GM19468 (cell line): Measurements from ENCODE around the gene CELA2A.

Experiments
- ATAC-seq: cut with Tn5 transposase; IDR thresholded peaks from one replicate; pipeline ENCODE4 v1.9.1; 2021; ENCODE audit warnings: mild to moderate bottlenecking, moderate library complexity, moderate number of reproducible peaks; ENCODE audit not compliant: unreplicated experiment; ENCODE audit errors: extremely low read depth

Gene CELA2A

DNA sequence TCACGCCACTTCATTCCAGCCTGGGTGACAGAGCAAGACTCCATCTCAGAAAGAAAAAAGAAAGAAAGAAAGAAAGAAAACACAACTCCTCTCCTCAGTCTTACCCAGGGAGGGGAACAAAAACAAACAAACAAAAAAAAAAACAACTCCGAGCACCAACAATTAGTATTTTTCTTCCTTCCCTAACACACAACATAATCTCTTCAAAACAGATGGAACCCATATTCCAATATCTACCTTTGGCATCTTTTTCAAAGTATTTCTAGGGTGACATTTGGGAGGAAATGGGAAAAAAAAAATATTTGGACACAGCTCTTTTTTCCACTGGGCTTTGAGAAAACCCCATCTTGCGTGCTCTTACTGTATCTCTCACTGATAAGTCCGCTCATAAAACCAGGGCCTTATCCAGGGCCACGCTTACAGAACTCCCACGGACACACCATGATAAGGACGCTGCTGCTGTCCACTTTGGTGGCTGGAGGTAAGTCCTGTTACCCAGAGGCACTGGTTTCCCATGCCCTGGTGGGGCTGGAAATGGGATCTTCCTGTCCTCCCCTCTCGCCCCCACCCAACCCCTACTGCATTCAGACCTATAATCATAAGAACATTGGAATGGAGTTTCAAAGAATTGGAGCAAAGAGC lies at the start of gene CELA2A:
TSS of gene CELA2A (plus strand) at position 420 of the 642 bp plus-strand sequence. CDS start at position 442, 22 bp downstream.
- no peak for ATAC-seq

DNA sequence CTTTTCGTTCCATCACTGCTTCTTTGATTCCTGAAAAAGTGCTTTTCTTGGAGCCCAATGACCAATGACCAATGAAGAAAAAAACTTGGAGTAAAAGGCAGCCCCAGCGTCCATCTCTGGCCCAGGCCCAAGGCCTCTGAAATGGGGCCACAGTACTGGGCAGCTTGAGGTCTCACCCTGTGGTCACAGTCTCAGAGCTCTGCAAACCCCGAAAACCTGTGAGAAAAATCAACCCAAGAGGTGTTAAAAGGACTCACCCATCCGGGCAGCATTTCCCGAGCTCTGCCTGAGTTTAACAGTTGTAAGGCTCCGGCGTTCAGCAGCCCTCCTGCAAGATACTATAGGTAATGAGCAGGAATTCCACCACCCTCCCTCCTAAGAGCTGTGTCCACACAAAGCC lies 49.0 kb upstream of the CELA2A start:
- ATAC-seq, result no peak

DNA sequence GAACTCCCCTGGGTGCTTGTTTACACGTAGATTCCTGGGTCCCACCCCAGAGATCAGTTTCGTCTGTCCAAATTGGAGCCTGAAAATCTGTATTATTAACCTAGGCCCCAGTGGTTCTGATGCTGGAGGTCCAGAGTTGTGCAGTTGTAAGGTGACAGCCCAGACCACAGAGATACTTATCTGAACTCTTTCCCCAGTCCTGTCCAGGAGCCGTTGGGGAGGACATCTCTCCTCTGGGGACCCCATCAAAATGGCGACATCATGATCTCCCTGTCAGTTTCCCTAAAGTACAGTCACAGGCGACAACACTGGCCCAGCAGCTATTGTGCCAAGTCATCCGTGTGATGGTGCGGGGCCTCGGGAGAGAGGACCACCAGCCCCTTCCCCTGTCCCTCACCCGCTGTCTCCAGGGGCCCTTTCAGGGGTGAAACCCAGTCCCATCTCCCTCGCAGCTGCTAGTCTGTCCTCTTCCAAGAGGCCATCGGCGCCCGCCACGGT lies 47.6 kb upstream of the CELA2A start:
- ATAC-seq, result no peak

DNA sequence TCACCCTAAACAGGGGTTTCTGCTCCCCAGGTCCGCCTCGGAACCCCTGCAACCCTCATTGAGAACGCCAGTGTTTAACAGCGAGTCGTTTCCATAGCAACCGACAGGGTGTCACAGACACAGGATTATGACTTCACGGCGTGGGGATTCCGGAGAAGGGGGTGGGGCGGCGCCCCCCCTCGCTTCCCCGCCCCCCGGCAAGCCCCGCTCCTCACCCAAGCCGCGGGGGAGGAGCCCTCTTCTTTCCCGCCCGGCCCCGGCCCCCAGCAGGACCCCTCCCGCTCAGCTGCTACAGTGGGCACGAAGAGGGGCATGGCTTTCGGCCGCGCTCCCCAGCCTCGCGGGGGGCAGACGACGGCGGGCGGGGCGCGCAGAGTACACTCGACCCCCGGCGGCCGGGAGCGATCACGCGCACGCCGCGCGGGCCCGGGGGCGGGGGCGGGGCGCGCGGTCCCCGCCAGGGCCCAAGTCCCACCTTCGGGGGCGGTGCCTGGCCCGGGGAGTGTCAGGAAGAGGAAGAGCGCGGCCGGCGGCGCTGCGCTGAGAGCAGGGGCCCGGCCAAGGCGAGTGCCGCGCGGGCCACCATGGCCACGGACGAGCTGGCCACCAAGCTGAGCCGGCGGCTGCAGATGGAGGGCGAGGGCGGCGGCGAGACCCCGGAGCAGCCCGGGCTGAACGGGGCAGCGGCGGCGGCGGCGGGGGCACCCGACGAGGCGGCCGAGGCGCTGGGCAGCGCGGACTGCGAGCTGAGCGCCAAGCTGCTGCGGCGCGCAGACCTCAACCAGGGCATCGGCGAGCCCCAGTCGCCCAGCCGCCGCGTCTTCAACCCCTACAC lies 46.9 kb upstream of the CELA2A start, which contains the start of gene EFHD2:
TSS of gene EFHD2 (plus strand) at position 501 of the 835 bp plus-strand sequence. CDS start at position 585, 84 bp downstream.
- ATAC-seq, result peak; percentile 43

DNA sequence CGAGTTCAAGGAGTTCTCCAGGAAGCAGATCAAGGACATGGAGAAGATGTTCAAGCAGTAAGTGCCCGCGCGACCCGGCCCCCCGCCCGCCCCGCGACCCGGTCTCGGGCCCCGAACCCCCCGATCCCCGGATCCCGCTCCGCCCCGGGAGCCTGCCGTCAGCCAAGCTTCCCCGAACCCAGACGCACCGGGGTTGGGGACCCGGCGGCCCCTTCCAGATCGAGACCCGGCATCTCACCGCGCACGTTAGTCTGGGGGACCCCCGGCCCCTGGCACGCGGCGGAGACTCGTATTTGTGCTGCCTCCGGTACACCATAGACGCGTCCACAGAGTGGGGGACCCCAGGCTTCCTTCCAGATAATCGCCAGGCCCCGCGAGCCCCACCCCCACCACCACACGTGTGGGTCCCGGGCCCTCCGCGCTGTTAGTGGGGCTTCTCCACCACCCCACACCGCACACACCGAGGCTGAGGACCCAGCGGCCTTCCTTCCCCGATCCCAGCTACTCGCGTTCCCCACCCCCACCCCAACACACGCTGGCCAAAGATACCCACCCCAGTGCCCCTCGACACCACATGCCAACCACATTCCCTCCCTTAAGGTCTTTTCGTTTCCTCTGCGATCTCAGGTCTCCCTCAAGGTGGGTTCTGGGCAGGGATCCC lies 46.2 kb upstream of the CELA2A start:
- ATAC-seq, result no peak

DNA sequence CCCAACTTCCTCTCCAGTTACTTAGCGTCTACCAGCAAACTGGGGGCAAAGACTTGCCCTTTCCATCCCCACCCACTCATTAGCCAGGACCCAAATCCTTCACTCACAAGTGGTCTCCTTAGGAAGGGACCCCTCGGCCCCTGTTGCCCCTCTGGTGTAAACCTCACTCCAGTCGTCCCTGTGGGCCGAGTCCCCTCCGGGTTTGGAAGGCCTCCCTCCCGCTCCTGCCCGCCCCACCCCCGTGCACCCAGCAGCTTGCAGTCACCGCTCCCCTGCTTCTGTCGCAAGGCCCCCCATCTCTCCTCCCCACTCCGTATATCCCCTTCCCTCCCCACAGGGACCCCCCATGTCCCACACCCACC lies 45.7 kb upstream of the CELA2A start:
- ATAC-seq, result no peak

DNA sequence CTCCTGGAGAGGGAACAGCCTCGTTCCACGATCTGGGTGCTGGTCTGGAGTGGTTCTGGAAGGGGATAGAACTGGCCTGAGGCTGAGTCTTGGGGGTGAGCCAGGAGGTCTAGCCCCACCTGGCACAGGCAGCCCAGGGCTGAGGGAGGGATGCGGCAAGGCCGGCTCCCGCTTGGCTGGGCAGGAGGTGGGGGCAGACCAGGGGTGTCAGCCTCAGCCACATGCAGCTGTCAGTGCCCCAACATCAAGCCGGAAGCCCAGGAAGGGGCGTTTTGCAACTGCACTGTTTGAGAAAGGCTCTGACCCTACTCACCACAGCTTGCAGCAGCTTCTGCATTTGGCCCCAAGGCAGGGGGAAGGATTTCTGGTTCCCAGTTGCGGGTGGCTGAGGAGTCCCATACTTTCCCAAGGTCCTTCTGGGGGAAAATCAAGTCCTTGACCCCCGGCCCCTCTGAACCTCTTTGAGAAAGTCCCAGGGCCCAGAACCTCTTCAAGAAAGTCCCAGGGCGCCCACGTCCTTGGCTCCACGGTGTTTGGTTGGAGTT lies 44.9 kb upstream of the CELA2A start:
- peak; percentile 54 for ATAC-seq

DNA sequence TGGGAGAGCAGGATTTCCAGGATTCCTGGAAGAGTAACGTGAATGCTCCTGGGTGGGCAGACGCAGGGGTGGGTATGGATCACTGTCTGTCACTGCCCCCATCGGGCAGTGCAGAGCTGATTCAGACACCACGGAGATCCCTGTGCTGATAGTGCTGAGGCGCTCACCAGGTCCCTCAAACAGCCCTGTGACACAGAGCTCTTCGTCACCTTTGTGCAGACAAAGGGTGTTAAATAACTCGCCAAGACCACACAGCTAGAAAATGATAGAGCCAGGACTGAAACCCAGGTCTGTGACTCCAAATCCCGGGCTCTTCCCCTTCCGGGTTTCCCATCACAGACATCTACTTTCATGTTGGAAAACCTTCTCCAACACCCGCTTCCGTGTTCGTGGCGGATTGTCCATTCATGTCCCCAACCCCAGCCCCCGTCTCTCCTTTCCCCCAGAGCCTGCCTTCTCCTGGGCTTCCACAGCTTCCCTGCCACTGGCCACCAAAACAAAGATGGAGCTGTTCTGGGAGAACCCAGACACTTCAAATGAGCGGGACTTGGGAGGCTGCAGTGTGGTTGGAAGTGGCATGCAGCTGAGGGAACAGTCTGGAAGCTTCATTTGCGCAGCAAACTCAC lies 44.2 kb upstream of the CELA2A start:
- ATAC-seq, result no peak

DNA sequence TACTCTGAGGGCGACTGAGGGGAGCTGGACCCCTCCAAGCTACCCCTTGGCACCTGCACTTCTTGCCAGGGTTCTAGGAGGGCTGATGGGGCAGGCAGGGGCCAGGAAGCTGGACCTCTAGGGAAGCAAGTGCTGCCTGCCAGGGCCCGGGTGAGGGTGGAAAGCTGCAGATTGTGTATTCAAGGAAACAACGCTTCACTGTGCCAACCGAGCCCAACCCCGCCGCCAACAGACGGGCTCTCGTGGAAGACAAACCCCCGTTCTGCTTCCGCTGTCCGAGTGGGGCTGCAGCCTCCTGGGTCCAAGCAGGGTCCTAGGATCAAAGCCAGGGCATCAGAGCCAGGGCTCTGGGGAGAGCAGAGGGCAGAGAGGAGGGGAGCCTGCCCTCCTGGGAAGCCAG lies 43.7 kb upstream of the CELA2A start:
- no peak for ATAC-seq

DNA sequence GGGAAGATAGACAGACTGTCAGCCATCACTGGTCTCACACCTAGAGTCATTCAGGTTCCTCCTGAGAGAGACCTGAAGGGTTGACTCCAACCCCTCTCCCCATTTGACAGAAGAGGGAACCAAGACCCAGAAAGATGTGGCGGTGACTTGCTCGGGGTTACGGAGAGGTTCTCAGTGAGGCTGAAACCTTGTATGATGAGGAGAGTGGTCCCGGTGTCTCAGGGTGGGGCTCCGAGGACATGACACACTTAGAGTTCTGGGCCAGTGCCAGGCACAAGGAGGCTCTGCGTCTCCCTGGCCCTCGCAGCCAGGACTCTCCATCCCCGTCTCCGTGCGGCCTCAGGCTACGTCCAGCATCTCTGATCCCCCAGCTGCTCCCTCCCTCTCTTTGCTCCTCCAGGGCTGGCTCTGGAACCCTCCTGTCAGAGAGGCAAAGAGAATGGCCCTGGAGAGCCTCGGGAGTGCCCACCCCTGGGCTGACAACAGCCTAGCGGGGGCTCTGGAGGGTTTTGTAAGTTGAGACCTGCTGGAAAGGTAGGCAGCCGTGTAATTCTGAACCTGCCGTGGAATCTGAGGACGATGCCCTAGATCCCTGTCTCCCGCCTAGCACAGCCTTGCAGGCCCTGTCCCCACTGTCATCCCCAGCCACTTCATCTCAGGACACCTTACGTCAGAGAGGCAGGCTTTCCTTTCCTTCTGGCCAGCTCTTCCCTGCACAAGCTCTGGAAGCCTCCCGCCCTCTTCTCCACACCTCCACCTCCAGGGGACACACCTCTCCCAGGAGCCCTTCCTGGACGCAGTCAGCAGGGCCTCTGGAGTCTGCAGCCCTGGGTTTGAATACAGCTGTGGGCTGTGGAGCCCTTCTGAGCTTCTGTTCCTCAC lies 42.7 kb upstream of the CELA2A start:
- ATAC-seq, result no peak

DNA sequence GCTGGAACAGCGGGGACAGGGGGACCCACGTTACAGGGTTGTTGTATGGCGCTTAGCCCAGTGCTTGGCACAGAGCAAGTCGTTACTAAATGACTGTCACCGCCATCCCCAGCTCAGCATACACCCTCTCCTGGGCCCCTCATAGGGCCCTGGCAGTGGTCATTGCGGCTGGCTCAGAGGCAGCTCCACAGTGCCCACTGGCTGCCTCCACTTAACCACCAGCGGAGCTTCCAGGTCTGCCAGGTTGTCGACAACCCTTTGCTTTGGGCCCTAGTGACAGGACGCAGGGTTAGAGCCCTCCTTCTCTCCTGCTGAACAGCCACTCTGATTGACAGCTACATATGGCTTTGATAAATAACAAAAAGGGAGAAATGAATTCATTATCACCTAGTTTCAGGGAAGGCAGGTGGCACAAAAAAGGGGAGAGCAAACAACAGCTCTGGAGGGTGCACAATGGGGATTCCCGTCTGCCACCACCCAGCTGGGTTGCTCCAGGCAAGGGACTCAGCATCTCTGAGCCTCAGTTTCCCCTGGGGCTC lies 42.0 kb upstream of the CELA2A start:
- ATAC-seq, result no peak

DNA sequence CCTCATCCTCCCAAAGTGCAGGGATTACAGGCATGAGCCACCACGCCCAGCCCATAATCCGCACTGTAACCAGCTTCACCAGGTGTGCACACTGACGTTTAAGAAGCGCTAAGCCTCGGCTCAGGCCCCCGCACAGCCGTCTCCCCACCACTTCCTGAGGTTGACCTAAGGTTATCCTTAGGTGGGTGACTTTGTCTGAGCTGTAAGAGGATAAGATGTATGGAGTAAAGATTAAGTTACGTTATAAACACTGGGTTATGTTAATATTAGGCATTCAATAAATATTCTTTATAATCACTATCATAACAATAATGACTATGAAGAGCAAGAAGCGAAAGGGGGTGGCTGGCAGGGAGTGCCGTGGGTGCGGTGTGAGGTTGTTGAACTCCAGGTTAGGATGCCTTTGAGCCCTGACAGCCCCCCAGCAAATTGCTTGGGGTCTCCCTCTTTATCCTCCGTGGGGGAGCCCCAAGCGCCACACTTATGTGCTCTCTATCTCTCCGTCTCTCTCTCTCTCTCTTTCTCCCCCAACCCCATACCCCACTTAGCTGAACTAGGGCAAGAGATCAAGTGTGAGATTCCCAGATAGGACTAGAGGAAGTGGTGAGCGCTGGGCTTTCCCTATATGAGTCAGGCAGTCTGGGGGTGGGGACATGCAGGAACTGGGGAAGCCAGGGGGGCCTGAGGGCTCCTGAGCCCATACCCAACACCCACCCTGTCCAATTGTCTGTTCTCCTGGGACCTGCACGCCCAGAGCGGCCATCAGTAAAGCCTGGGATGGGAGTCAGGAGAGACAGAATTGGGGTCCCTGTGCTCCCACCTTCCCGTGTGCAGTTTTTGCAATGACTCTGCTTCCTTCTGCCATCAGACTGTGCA lies 39.2 kb upstream of the CELA2A start:
- ATAC-seq, result no peak

DNA sequence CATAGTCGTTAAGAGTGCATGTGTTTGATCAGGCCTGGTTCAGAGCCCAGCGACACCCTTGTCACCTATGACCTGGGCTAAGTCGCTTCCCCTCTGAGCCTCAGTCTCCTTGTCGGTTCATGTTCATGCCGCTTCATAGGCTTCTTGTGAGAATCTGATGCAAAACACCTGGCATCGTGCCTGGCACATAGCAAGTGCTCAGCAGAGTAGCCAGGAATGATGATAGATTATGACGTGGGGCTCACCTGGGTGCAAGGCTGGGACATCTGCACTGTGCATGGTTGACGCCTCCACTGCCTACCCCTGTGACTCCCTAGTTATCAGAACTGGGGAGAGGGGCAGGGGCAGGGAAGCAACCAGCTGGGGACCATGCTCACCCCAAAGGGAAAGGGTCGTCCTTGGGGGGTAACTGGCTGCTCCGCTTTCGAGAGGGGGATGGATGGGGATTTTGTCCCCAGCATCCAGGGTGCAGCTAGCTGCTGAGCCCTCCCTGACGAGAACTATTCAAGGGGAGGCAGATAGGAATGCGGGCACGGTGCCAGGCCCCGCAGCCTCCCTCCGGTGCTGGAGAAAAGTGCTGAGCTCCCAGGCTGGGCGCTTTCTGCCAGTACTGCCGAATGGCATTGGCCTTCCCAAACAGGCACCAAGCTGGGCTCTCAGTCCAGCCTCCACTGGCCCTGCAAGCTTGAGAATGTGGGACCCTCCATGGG lies 37.6 kb upstream of the CELA2A start:
- ATAC-seq, result no peak

DNA sequence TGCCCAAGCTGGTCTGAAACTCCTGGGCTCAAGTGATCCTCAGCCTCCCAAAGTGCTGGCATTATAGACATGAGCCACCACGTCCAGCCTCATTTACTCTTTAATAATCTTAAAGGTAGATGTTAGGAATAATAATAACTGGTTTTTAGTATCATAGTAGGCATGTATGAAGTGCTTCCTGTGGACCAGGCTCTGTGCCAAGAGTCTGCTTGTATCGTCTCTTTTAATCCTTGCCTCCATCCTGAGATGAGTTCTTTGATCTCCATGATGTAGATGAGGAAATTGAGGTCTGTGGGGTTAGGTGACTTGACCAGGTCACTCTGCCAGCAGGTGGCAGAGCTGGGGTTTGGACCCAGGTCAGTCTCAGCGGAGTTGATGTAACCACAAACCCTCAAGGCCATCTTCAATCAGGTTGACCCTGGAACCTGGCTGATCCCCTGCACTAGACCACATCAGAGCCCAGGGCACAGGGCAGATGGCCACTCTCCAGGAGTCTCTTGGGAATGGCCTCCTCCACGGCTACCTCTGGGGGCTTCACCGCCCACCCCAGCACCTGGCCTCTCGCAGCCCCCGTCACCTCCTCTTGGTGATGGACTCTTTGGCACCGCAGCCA lies 35.6 kb upstream of the CELA2A start:
- ATAC-seq, result no peak

DNA sequence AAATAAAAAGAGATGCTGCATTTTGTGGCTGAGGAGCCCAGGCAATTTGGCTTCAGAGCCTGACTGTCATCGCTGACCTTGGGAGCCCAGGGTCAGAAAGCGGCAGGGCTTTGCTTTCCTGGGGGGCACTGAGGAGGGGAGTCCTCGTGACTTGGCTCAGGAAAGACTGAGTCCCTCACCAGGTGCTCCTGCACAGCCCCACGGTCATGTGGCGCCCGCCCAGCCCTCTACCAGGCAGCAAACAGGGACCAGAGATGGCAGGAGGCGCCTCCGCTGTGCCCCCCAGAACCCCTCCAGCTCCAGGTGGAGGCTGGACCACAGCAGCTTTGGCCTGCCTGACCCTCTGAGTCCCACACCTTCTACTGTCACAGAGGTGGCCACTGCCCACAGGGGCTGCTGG lies 33.7 kb upstream of the CELA2A start:
- ATAC-seq, result no peak

DNA sequence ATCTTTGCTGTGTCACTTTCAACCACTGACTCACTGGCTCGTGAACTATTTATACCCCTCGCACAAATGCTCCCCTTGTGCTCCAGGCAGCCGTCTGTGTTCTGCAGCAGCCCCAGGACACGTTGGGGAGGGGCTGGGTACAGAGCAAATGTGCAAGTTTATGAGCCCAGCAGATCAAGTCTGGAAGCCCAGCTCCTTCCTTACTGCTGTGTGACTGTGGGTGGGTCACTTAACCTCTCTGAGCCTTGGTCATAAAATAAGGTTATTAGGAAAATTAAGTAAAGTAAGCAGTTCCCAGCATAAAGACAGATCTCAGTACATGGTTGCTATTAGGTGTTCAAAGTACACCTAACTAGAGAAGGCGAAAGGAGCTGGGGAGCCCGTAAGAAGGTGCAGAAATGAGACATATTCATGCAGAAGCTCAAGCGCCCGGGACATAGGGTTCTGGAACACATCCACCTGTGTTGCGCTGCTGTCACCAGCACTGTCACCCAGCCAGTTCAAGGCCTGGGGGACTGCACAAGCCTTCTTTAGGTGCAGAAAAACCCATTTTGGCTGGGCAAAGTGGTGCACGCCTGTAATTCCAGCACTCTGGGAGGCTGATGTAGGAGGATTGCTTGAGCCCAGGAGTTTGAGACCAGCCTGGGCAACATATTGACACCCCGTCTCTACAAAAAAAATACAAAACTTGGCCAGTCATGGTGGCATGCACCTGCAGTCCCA lies 33.0 kb upstream of the CELA2A start:
- no peak for ATAC-seq
